GM19035 (cell line): Measurements from ENCODE around the gene ARFGAP2.
"Not testable (repeated sequence)": the region's sequence is repeated elsewhere in the genome, so short reads cannot be mapped to it uniquely, and the experiment has no call there.

Source experiments
- ATAC-seq: cut with Tn5 transposase; IDR thresholded peaks from one replicate; pipeline ENCODE4 v1.9.1; 2021; ENCODE audit not compliant: unreplicated experiment

The ARFGAP2 gene

GRCh38 chr11:47149782-47150181 is 26.9 kb downstream of the ARFGAP2 start:
- no peak for ATAC-seq

DNA sequence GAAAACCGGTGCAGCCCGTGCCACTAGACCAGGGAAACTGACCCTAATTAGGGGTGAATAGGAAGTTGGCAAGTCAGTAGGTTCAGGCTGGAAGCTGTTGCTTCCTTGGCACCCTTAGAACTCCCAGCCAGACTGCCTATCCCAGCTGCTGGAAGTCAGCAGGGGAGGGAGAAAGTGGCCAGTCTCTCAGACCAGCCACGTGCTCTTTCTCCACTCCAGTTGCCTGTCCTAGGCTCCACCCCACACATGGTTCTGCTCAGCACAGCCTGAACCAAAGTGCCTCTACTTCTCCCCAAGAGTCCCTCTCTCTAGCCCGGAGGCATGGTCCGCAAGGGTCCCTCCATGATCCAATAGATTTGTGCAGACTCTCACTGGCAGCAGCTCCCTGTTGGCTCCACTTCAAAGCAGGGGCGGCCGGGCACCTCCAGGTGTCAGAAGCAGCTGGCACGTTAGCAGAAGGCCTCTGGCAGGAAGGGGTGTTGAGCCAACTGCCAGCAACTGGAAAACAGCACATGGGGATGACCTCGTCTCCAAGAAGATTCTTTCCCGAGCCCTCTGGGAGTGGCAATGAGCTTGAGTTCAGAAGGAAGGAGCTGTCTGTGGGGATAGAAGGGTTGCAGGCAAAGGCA is 27.7 kb downstream of the ARFGAP2 start:
- no peak for ATAC-seq

DNA sequence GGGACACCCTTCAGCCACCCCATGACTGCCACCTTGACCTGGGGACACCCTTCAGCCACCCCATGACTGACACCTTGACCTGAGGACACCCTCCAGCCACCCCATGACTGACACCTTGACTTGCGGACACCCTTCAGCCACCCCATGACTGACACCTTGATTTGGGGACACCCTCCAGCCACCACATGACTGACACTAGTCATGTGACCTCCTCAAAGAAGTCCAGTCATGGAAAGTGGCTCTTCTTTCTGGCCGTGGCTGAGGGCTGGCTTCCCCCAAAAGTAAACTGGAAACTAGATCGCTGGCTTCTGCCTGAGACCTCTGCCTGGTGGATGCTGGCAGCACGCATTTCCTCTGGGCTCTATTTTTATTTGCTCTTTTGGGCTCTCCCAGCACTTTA is 28.4 kb downstream of the ARFGAP2 start:
- no peak for ATAC-seq

DNA sequence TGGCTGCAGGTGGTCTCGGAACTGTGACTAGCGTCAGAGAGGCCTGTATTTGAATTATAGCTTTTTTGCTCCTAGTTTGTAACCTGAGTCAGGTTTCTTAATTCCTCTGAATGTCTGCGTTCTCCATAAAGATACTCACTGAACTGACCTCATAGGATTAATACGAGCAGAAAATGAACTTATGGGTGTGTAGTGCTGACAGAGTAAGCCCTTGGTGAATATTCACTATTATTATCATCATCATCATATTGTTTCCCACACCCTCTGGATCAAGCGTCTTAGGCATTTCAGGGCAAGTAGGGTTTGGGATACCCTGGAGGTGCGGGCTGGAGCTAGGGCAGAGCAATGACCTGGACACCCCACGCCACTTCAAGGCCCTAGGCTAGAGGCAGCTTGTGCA is 29.0 kb downstream of the ARFGAP2 start:
- ATAC-seq: no peak

DNA sequence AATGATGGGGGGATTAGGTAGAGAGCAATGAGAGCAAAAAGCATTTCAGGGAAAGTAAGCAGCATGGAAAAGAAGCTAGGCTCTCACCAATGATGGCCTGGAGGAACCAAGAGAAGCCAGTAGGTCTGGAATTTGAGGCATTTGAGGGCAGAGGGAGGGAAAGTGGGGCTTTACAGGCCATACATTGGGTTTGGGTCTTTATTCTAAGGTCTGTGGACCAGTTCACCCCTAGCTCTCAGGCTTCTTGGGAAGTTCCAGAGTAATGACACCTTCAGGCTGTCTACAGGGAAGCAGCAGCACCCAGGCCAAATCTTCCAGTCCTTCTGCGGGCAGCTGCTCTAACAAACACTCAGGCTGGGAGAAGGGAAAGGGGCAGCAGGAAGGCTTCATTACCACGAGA is 29.4 kb downstream of the ARFGAP2 start:
- ATAC-seq: no peak

DNA sequence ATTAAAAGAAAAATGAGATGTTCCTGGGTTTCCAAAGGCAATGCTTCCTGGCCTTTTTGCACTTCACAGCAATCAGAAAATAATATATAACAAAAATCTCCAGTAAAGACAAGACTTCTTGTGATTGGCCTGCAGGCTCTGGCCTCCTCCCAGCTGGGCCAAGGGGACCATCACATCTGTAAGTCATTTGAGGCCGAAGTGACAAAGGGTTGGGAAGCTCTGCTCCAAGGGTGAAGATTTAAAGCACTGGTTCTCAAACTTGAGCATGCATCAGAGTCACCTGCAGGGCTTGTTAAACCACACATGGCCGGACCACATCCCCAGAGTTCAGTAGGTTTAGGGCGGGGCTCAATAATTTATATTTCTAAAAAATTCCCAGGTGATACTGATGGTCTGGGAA is 32.1 kb downstream of the ARFGAP2 start:
- no peak for ATAC-seq

DNA sequence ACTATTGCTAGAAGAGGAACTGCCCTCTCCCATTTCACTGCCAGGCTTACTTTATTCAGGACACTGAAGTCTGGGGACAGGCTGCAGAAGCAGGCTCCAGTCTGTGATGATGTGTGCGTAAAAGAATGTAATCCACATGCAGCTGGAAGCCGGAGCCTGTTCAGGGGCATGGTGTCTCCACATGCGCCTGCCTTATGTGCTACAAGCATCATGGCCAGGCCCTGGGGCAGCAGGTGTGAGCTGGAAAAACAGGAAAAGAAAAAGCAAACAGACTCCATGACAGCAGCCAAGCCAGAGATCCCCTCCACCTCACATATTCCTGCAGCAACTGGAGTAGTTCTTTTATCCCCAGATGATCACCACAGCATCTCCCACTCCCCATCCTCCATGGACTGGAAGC is 33.4 kb downstream of the ARFGAP2 start:
- no peak for ATAC-seq

DNA sequence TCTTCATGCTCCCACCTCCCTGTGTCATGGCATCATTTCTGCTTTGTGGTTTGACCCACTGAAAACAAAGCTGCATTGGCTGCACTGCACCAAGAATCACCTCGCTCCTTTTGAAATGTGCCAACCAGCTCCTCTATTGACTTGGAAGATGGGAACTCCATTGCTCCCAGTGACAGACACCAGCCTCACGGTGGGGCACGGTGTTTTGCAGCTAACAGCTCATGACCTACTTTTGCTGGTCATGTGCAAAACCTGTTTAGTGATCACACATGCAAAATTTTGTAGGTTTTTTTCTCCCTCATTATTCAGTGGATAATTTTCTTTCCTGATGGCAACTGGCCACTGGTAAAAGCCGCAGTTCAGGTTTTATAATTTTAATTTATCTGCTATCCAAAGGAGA is 36.8 kb downstream of the ARFGAP2 start:
- ATAC-seq: no peak

GRCh38 chr11:47137476-47137875 is 39.2 kb downstream of the ARFGAP2 start:
- ATAC-seq: no peak

DNA sequence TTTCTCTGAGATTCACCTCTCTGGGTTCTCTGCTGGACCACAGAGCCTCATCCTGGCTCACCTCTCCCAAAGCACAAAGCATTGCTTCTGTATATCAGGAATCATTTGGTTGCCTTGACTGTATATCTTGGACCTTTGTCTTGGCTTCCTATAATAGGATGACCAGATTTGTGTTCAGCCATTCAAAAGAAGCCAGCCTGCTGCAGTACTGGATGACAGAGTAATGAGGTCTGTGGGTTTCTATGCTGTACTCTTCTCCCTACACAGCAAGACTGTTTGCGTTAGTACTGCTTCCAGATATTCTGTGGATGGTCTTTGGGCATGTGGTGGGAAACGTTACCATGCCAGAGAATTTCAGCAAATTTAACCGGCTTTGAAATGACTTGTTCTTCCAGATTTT is 39.8 kb downstream of the ARFGAP2 start:
- ATAC-seq: no peak

DNA sequence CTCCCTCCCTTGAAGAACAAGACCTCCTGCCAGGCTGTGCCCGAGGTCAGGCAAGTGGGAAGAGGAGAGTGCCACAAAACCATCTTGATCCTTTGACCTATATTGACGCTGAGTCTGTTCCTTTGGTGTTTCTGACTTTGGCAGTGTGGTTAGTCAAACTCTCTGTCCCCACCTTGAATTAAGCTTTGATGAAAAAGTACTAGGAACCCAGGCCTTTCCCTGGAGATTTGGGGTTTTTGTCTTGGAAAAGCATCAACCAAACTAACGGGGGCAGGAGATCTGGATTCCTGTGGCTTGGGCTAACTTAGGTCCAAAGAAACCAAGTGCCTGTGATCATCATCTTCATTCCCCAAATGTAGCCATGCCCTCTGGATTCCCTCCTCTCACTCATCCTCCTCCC is 40.4 kb downstream of the ARFGAP2 start:
- ATAC-seq: no peak

- no peak for ATAC-seq
Observed at GRCh38 chr11:47132981-47133380, 43.7 kb downstream of the ARFGAP2 start.

- no peak for ATAC-seq
Observed at GRCh38 chr11:47132490-47132889, 44.2 kb downstream of the ARFGAP2 start.

DNA sequence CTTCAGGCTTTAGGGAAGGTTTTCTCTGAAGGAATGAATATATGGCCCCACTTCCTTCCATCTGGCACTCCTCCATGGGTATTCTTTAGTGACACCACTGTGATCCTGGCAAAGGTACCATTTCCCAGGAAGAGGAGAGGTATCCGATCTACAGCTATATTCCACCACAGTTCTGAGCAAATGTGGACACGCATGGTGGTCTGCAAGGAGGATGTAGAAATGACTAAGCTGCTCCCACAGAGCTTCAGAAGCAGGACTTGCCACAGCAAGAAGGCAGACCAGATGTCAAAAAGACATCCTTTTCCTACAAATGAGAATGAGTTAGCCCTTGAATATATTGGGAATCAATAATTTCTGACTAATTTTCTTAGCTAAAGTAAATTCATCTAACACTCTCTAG is 45.5 kb downstream of the ARFGAP2 start:
- no peak for ATAC-seq

DNA sequence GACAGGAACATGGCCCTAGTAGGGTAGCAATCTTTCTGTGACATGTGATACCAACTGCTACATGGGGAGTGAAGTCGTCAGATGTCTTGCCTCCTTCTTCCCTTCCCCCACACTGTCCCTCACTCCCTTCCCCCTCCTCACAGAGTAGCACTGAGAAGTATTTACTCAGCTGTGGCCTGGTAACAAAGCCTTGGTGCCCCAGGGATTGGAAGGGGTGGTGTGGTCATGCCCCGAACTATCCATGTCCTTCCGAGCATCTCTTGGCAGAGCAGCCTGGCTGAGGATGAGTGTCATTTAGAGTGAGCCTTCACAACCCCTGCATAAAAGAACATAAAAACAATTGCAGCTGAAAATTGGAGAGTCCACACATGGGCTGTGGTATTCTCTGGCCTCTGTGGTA is 46.1 kb downstream of the ARFGAP2 start:
- no peak for ATAC-seq

DNA sequence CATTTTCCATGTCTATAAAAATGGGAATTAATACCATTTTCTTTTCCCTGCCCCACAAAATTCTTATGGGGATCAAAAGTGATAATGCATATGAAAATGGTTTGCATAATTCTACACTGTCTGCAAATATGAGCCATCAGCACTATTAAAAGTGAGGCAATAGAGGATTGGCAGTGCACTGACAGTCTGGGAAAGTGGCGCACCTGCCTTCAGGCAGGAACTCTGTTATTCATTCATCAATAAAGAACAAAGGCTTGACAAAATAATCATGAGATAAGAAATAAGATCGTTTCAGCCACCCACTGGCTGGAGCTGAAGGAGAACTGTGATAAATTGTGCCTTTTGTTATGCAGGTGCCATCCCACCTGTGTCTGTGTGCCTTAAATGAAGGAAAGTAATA is 49.5 kb downstream of the ARFGAP2 start:
- no peak for ATAC-seq

DNA sequence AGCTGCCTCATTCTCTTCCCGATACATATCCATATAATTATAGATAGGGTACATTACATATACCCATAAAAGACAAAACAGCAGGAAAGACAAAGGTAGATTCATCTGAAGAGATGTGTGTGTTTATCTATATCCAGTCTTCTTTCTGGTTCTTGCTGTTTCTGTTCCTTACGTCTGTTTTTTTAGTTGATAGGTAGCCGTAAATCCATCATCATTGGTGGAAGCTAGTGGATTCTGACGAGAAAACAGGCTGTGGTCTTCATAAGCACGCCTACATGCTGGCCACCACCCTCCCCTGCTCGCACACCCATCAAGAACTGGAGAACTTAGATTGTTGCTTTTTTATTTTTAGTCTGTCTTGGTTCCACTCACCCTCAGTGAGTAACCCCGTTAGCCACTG is 51.6 kb downstream of the ARFGAP2 start:
- no peak for ATAC-seq

DNA sequence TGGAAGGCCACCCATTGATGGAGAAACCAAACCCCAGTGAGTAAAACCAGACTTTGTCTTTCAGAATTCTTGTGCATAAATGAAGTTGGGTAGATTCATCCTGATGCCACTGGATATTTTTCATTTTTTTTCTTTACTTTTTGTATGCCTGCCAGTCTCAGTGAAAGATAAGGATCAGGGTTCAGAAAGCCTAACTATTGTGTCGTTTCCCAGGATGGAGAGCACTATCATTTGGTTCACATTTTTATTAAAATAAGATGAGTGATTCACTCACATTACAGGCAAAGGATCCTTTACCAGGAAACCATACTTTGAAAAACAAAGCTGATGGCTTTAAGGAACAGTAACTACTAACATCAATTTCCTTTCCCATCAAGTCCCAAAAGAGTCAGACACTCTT is 52.0 kb downstream of the ARFGAP2 start:
- ATAC-seq: no peak

GRCh38 chr11:47123094-47123493 is 53.6 kb downstream of the ARFGAP2 start:
- ATAC-seq: no peak

- ATAC-seq: no peak
Observed at GRCh38 chr11:47121731-47122130, 54.9 kb downstream of the ARFGAP2 start.

- ATAC-seq: no peak
Observed at GRCh38 chr11:47121056-47121455, 55.6 kb downstream of the ARFGAP2 start.

- not testable (repeated sequence) for ATAC-seq
Observed at GRCh38 chr11:47118958-47119688, 57.6 kb downstream of the ARFGAP2 start.
